ENCODE measurements around the gene HDAC2.

DNA sequence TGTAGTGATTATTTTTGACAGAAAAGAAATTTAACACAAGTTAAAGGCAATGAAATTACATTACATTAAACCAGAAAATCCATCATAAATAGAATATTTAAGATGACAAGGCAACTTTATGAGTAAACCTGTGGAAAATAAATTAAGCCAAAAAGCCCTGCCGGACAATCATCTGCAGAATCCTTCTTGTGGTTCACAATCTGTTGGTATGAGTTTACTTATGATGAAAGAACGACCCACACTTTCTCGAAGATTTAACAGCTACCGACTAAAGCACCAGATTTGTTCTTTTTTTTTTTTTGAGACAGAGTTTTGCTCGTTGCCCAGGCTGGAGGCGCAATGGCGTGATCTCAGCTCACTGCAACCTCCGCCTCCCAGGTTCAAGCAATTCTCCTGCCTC lies 21.4 kb downstream of the HDAC2 start:
- TF ChIP-seq, protein P1, sequence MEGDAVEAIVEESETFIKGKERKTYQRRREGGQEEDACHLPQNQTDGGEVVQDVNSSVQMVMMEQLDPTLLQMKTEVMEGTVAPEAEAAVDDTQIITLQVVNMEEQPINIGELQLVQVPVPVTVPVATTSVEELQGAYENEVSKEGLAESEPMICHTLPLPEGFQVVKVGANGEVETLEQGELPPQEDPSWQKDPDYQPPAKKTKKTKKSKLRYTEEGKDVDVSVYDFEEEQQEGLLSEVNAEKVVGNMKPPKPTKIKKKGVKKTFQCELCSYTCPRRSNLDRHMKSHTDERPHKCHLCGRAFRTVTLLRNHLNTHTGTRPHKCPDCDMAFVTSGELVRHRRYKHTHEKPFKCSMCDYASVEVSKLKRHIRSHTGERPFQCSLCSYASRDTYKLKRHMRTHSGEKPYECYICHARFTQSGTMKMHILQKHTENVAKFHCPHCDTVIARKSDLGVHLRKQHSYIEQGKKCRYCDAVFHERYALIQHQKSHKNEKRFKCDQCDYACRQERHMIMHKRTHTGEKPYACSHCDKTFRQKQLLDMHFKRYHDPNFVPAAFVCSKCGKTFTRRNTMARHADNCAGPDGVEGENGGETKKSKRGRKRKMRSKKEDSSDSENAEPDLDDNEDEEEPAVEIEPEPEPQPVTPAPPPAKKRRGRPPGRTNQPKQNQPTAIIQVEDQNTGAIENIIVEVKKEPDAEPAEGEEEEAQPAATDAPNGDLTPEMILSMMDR (IDR thresholded peaks at IDR 0.05; ENCODE audit: extremely low read depth in 1 of 2, insufficient read depth in 1 of 2, low read depth in 1 of 2, low read length in 2 of 2) = no peak
- TF ChIP-seq, protein P2, sequence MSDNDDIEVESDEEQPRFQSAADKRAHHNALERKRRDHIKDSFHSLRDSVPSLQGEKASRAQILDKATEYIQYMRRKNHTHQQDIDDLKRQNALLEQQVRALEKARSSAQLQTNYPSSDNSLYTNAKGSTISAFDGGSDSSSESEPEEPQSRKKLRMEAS (IDR thresholded peaks at IDR 0.05; ENCODE audit: insufficient read depth, insufficient read length) = no peak
- TF ChIP-seq POLR2AphosphoS5 (IDR thresholded peaks at IDR 0.05; ENCODE audit: insufficient read depth, low read depth, low read length) = no peak
- TF ChIP-seq POLR2A (IDR thresholded peaks at IDR 0.05; ENCODE audit: low read depth, low read length) = no peak

All from endothelial cell of umbilical vein (primary cell).